ENCODE data around the gene DIPK1A.

- TF ChIP-seq CTCF (IDR thresholded peaks at IDR 0.05; ENCODE audit: low read length) (no peak), EZH2 (optimal IDR thresholded peaks at IDR 0.05; ENCODE audit: low read depth, low read length) (no peak), EZH2phosphoT487 (IDR thresholded peaks at IDR 0.05; ENCODE audit: low read length) (no peak)
Measured at GRCh38 chr1:93001893-93002292, 40.6 kb upstream of the DIPK1A start.
